GM12891 (cell line): ENCODE data around the gene NEK8.

Experiments
- POLR2A ChIP-seq: IDR thresholded peaks from 2 replicates; pipeline ENCODE4 v1.6.1; 2011; ENCODE audit warnings: low read depth, low read length, control low read depth
- POLR2AphosphoS5 ChIP-seq: IDR thresholded peaks from 2 replicates; pipeline ENCODE4 v1.6.1; 2011; ENCODE audit warnings: low read depth, low read length, control low read depth
- POU2F2 ChIP-seq: IDR thresholded peaks from 2 replicates; pipeline ENCODE4 v1.6.1; 2011; ENCODE audit warnings: low read depth, mild to moderate bottlenecking, control low read depth, low read length, moderate library complexity
- SPI1 ChIP-seq: IDR thresholded peaks from 2 replicates; pipeline ENCODE4 v1.6.1; 2011; ENCODE audit warnings: low read depth, low read length, control low read depth
- TAF1 ChIP-seq: IDR thresholded peaks from 2 replicates; pipeline ENCODE4 v1.6.1; 2011; ENCODE audit warnings: low read depth, low read length, control low read depth

DNA sequence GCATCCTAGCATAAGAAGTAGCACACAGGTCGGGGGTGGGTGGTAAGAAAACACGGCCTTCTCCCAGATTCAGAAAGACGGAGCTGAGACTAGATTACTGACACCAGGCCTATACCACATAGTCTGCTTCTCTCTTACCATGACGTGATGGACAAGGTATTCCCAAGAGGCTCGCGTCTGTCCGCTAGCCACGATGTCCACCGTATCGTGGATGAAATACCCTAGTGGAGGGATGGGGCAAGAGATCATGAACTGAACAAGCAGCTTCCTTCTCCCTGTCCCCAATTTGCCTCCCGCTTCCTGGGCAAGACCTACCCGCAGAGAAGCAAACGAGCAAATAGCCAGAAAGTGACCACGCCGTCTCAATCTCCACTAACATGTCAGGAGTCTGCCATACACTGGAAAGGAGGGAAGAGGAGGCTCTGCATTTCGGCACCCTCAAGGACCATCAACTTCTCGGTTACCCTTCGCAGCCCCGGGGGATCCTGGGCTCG, 3.4 kb upstream of the NEK8 start:
- TF ChIP-seq POLR2A = peak; percentile 91
- peak; percentile 88 for TF ChIP-seq POLR2AphosphoS5
- TF ChIP-seq SPI1 = 0 out of 2 replicates have a peak, but pooled peaks have one; percentile 4
- TF ChIP-seq TAF1 = no peak
- TF ChIP-seq POU2F2 = peak; percentile 54; the same call in 1 of the 2 replicates
